Fibroblast of lung (primary cell): Measurements from ENCODE around the gene ECHDC3. TPM values are rescaled to one million over a fixed set of nuclear protein-coding genes. Genes with fewer than 3 reads are reported as not detected.

Experiments
- DNase-seq, 2 donors: peaks; one replicate each; pipeline versions ENCODE4 v3.0.0 to v3.0.0-alpha.2; 2010; ENCODE audit warnings: low read depth in 2 of 2
- H2AFZ ChIP-seq: 2 replicates; pipeline ENCODE4 v1.5.1; 2012; ENCODE audit warnings: low read length, control low read depth, inconsistent platforms
- H3K27ac ChIP-seq: 2 replicates; pipeline ENCODE4 v1.5.1; 2011; ENCODE audit warnings: low read length, control low read depth; ENCODE audit not compliant: insufficient read depth
- H3K27me3 ChIP-seq: 2 replicates; pipeline ENCODE4 v1.5.1; 2011; ENCODE audit warnings: mild to moderate bottlenecking, low read length; ENCODE audit not compliant: control insufficient read depth, insufficient read depth
- H3K36me3 ChIP-seq: 2 replicates; pipeline ENCODE4 v1.5.1; 2011; ENCODE audit warnings: low read length; ENCODE audit not compliant: control insufficient read depth, insufficient read depth
- H3K4me1 ChIP-seq: 2 replicates; pipeline ENCODE4 v1.5.1; 2011; ENCODE audit warnings: low read length; ENCODE audit not compliant: control insufficient read depth, insufficient read depth; ENCODE audit errors: extremely low read depth
- H3K4me2 ChIP-seq: 2 replicates; pipeline ENCODE4 v1.5.1; 2011; ENCODE audit warnings: low read length, control low read depth; ENCODE audit not compliant: insufficient read depth; ENCODE audit errors: extremely low read depth
- H3K4me3 ChIP-seq, 4 experiments: fragments of 200-600 bp in 1 of 4; sonication (generic) in 1 of 4; replicated peaks in 1 of 4; 2 replicates each; pipeline ENCODE4 v1.5.1; 2011 to 2016; ENCODE audit warnings: low read length in 4 of 4, low read depth in 3 of 4, mild to moderate bottlenecking in 3 of 4, control low read depth in 2 of 4, inconsistent platforms in 1 of 4, mixed read lengths in 1 of 4; ENCODE audit not compliant: insufficient read depth in 1 of 4; ENCODE audit errors: control extremely low read depth in 1 of 4
- H3K79me2 ChIP-seq: 2 replicates; pipeline ENCODE4 v1.5.1; 2012; ENCODE audit warnings: mild to moderate bottlenecking, low read length, inconsistent platforms; ENCODE audit not compliant: control insufficient read depth, insufficient read depth
- H3K9ac ChIP-seq: 2 replicates; pipeline ENCODE4 v1.5.1; 2011; ENCODE audit warnings: mild to moderate bottlenecking, low read length, control low read depth; ENCODE audit not compliant: insufficient read depth
- H3K9me3 ChIP-seq: 2 replicates; pipeline ENCODE4 v1.5.1; 2012; ENCODE audit warnings: low read depth, low read length; ENCODE audit not compliant: control insufficient read depth, insufficient read depth
- H4K20me1 ChIP-seq: 2 replicates; pipeline ENCODE4 v1.5.1; 2011; ENCODE audit warnings: low read length; ENCODE audit not compliant: control insufficient read depth, insufficient read depth; ENCODE audit errors: extremely low read depth
- CTCF ChIP-seq, 2 donors: IDR thresholded peaks in 1 of 2; conservative IDR thresholded peaks in 1 of 2; 1 replicate in 1 of 2; 2 replicates in 1 of 2; pipeline ENCODE4 v1.5.1; 2011 to 2012; ENCODE audit warnings: low read length in 2 of 2, control low read depth in 1 of 2, inconsistent platforms in 1 of 2, low read depth in 1 of 2, mild to moderate bottlenecking in 1 of 2
- EZH2 ChIP-seq: IDR thresholded peaks from 2 replicates; pipeline ENCODE4 v1.5.1; 2012; ENCODE audit warnings: low read length, control low read depth, mild to moderate bottlenecking; ENCODE audit errors: missing control alignments
- polyA plus RNA-seq, 2 donors: library from polyadenylated mRNA; depleted of rRNA in 1 of 2; stranded (reverse) in 1 of 2; unstranded in 1 of 2; fragments of >200 nt; gene quantifications; 2 replicates each; pipeline ENCODE4 v1.2.1, GENCODE V29; 2011 to 2012; ENCODE audit warnings: missing spikeins in 1 of 2
- total RNA-seq: library from RNA; depleted of rRNA; stranded (reverse); fragments of >200 nt; gene quantifications from 2 replicates; pipeline ENCODE4 v1.2.1, GENCODE V29; 2014

The ECHDC3 gene
- total and polyA plus RNA-seq, 2 donors (not counting 1 experiment from before 2014, with no cell fraction given): 6.1 to 17.7 TPM

GRCh38 chr10:11704092-11704491, 38.1 kb upstream of the ECHDC3 start:
- Histone ChIP-seq H3K9ac (no peak overlapping the region), H3K27me3 (no peaks in the 10 kb centered on the region)
- no peak for DNase-seq

GRCh38 chr10:11705722-11706121, 36.5 kb upstream of the ECHDC3 start:
- no peak overlapping the region for H3K9ac ChIP-seq
- no peaks in the 10 kb centered on the region for H3K9me3 ChIP-seq
- no peak overlapping the region for H3K4me3 ChIP-seq
- no peak overlapping the region for H3K4me2 ChIP-seq
- H4K20me1 ChIP-seq: no peaks in the 10 kb centered on the region
- TF ChIP-seq CTCF (conservative IDR thresholded peaks at IDR 0.05 in 1 of 2, IDR thresholded peaks at IDR 0.05 in 1 of 2; ENCODE audit: low read depth in 1 of 2, low read length in 2 of 2) (no peak), EZH2 (no peak)
- no peaks in the 10 kb centered on the region for H3K36me3 ChIP-seq
- DNase-seq: peak in 1 of 2 donors; percentile 50
- no peaks in the 10 kb centered on the region for H3K27me3 ChIP-seq
- H2AFZ ChIP-seq: no peak overlapping the region
- no peaks in the 10 kb centered on the region for H3K4me1 ChIP-seq
- H3K79me2 ChIP-seq: no peaks in the 10 kb centered on the region
- H3K27ac ChIP-seq: no peak overlapping the region

More at GRCh38 chr10:11704092-11704491, 38.1 kb upstream of the ECHDC3 start:
- Histone ChIP-seq H2AFZ (no peak overlapping the region), H3K4me3 (no peak overlapping the region), H3K79me2 (no peaks in the 10 kb centered on the region), H3K4me1 (no peaks in the 10 kb centered on the region), H3K9me3 (no peaks in the 10 kb centered on the region), H3K36me3 (no peaks in the 10 kb centered on the region), H3K4me2 (no peak overlapping the region), H3K27ac (no peak overlapping the region), H4K20me1 (no peaks in the 10 kb centered on the region)
- TF ChIP-seq EZH2 (no peak), CTCF (conservative IDR thresholded peaks at IDR 0.05 in 1 of 2, IDR thresholded peaks at IDR 0.05 in 1 of 2; ENCODE audit: low read depth in 1 of 2, low read length in 2 of 2) (no peak)

DNA sequence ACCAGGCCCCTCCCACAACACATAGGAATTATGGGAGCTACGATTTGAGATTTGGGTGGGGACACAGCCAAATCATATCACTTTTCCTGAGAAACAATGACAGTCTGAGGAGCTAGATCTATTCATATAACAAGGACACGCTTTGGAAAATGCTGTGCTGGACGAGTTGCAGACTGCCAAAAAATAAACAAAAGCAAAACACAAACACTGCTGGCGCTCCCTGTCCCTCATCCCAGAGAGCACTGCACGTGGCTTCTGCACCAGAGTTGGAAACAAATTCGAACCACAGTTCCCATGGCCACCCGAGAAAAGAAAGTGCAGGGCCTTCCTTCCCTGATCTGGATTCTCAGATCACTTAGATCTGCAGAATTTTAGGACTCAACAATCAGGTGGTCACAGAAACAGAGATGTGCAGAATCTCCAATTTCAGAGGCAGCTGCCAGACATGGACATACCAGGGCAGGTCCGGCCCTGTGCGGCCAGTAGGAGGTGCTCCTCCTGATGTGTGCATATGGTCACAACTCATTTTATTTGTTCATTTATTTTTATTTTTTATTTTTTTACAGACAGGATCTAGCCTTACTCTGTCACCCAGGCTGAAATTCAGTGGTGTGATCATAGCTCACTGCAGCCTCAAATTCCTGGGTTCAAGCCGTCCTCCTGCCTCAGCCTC, 35.2 kb upstream of the ECHDC3 start:
- Histone ChIP-seq H3K4me1 (no peaks in the 10 kb centered on the region), H4K20me1 (no peaks in the 10 kb centered on the region), H3K27me3 (no peaks in the 10 kb centered on the region), H2AFZ (no peak overlapping the region), H3K4me3 (no peak overlapping the region), H3K27ac (no peak overlapping the region), H3K4me2 (no peak overlapping the region), H3K9me3 (no peaks in the 10 kb centered on the region), H3K9ac (no peak overlapping the region), H3K36me3 (no peaks in the 10 kb centered on the region), H3K79me2 (no peaks in the 10 kb centered on the region)
- DNase-seq: no peak
- TF ChIP-seq EZH2 (no peak), CTCF (conservative IDR thresholded peaks at IDR 0.05 in 1 of 2, IDR thresholded peaks at IDR 0.05 in 1 of 2; ENCODE audit: low read depth in 1 of 2, low read length in 2 of 2) (no peak)
